GM18868 (cell line): ENCODE measurements around the gene SUPT4H1.
"Not testable (repeated sequence)": the region's sequence is repeated elsewhere in the genome, so short reads cannot be mapped to it uniquely, and the experiment has no call there.

ENCODE experiments used
- ATAC-seq: cut with Tn5 transposase; IDR thresholded peaks from one replicate; pipeline ENCODE4 v1.9.1; 2021; ENCODE audit warnings: mild to moderate bottlenecking, moderate library complexity; ENCODE audit not compliant: unreplicated experiment

SUPT4H1 gene

GRCh38 chr17:58351831-58352595, at the start of gene SUPT4H1:
Gene SUPT4H1, minus strand, starts transcription at chr17:58352201. Its CDS starts 66 bp downstream, at chr17:58352135.
- peak; percentile 91 for ATAC-seq

- no peak for ATAC-seq
Measured at GRCh38 chr17:58401287-58401686, 49.3 kb upstream of the SUPT4H1 start.

GRCh38 chr17:58400826-58401225, 48.8 kb upstream of the SUPT4H1 start:
- no peak for ATAC-seq

- no peak for ATAC-seq
Measured at GRCh38 chr17:58399974-58400373, 48.0 kb upstream of the SUPT4H1 start.

- no peak for ATAC-seq
Measured at GRCh38 chr17:58398574-58399266, 46.7 kb upstream of the SUPT4H1 start.

GRCh38 chr17:58397421-58397820, 45.4 kb upstream of the SUPT4H1 start:
- not testable (repeated sequence) for ATAC-seq

- no peak for ATAC-seq
Measured at GRCh38 chr17:58396173-58396572, 44.2 kb upstream of the SUPT4H1 start.

GRCh38 chr17:58394534-58395223, 42.7 kb upstream of the SUPT4H1 start:
- no peak for ATAC-seq

GRCh38 chr17:58391302-58391984, 39.4 kb upstream of the SUPT4H1 start:
- ATAC-seq, result no peak

- no peak for ATAC-seq
Measured at GRCh38 chr17:58390884-58391283, 38.9 kb upstream of the SUPT4H1 start.

GRCh38 chr17:58388302-58389190, 36.5 kb upstream of the SUPT4H1 start:
- ATAC-seq, result no peak

- ATAC-seq, result no peak
Measured at GRCh38 chr17:58387834-58388233, 35.8 kb upstream of the SUPT4H1 start.

- no peak for ATAC-seq
Measured at GRCh38 chr17:58386708-58387107, 34.7 kb upstream of the SUPT4H1 start.

GRCh38 chr17:58385359-58385899, 33.4 kb upstream of the SUPT4H1 start:
- no peak for ATAC-seq

GRCh38 chr17:58384897-58385296, 32.9 kb upstream of the SUPT4H1 start:
- no peak for ATAC-seq

- no peak for ATAC-seq
Measured at GRCh38 chr17:58383892-58384462, 32.0 kb upstream of the SUPT4H1 start.

- no peak for ATAC-seq
Measured at GRCh38 chr17:58382872-58383242, 30.9 kb upstream of the SUPT4H1 start.

- peak; percentile 63 for ATAC-seq
Measured at GRCh38 chr17:58382108-58382871, 30.3 kb upstream of the SUPT4H1 start.
